ENCODE data around the gene TUFT1.

TUFT1 gene

GRCh38 chr1:151540021-151540981, at the start of gene TUFT1:
Gene TUFT1, plus strand, starts transcription at chr1:151540309. Its CDS starts 58 bp downstream, at chr1:151540367.
- peaks cover 30% of the 10 kb centered on the region for H3K36me3 ChIP-seq (ENCODE audit: insufficient read depth, low read depth, low read length)
- H3K4me3 ChIP-seq (ENCODE audit: low read length): peak within 1 kb of the TSS; percentile 99
- H3K9ac ChIP-seq (ENCODE audit: low read depth, low read length): peak within 1 kb of the TSS; percentile 89; the same call in 1 of the 2 replicates
- H3K9me3 ChIP-seq (ENCODE audit: insufficient read depth, low read depth, low read length): no peaks in the 10 kb centered on the region
- peak within 1 kb of the TSS; percentile 70 for H3K27ac ChIP-seq (ENCODE audit: low read length)
- peaks cover 7% of the 10 kb centered on the region; the same call in 1 of the 2 replicates for H3K27me3 ChIP-seq (ENCODE audit: insufficient read depth, low read length)
- peaks cover 16% of the 10 kb centered on the region; the same call in 1 of the 2 replicates for H3K4me1 ChIP-seq (ENCODE audit: insufficient read depth, low read length)

- Histone ChIP-seq H3K27me3 (ENCODE audit: insufficient read depth, low read length) (no peaks in the 10 kb centered on the region), H3K9ac (ENCODE audit: low read depth, low read length) (no peak overlapping the region), H3K4me1 (ENCODE audit: insufficient read depth, low read length) (no peaks in the 10 kb centered on the region), H3K9me3 (ENCODE audit: insufficient read depth, low read depth, low read length) (no peaks in the 10 kb centered on the region), H3K4me3 (ENCODE audit: low read length) (no peak overlapping the region), H3K36me3 (ENCODE audit: insufficient read depth, low read depth, low read length) (no peaks in the 10 kb centered on the region), H3K27ac (ENCODE audit: low read length) (no peak overlapping the region)
These were observed 48.5 kb upstream of the TUFT1 start for GRCh38 chr1:151491641-151492040.

- no peak overlapping the region for H3K27ac ChIP-seq (ENCODE audit: low read length)
- no peaks in the 10 kb centered on the region for H3K9me3 ChIP-seq (ENCODE audit: insufficient read depth, low read depth, low read length)
- no peak overlapping the region for H3K9ac ChIP-seq (ENCODE audit: low read depth, low read length)
- H3K4me1 ChIP-seq (ENCODE audit: insufficient read depth, low read length): no peaks in the 10 kb centered on the region
- H3K4me3 ChIP-seq (ENCODE audit: low read length): no peak overlapping the region
- H3K27me3 ChIP-seq (ENCODE audit: insufficient read depth, low read length): no peaks in the 10 kb centered on the region
- no peaks in the 10 kb centered on the region for H3K36me3 ChIP-seq (ENCODE audit: insufficient read depth, low read depth, low read length)
These were observed 48.0 kb upstream of the TUFT1 start for GRCh38 chr1:151492120-151492519.

- H3K4me3 ChIP-seq (ENCODE audit: low read length): no peak overlapping the region
- no peak overlapping the region for H3K27ac ChIP-seq (ENCODE audit: low read length)
- H3K36me3 ChIP-seq (ENCODE audit: insufficient read depth, low read depth, low read length): no peaks in the 10 kb centered on the region
- no peaks in the 10 kb centered on the region for H3K27me3 ChIP-seq (ENCODE audit: insufficient read depth, low read length)
- H3K9me3 ChIP-seq (ENCODE audit: insufficient read depth, low read depth, low read length): no peaks in the 10 kb centered on the region
- H3K9ac ChIP-seq (ENCODE audit: low read depth, low read length): no peak overlapping the region
- H3K4me1 ChIP-seq (ENCODE audit: insufficient read depth, low read length): no peaks in the 10 kb centered on the region
These were observed 47.1 kb upstream of the TUFT1 start for GRCh38 chr1:151493042-151493441.

GRCh38 chr1:151494741-151495281, 45.3 kb upstream of the TUFT1 start:
- Histone ChIP-seq H3K36me3 (ENCODE audit: insufficient read depth, low read depth, low read length) (no peaks in the 10 kb centered on the region), H3K27me3 (ENCODE audit: insufficient read depth, low read length) (no peaks in the 10 kb centered on the region; the same call in 1 of the 2 replicates), H3K4me3 (ENCODE audit: low read length) (no peak overlapping the region), H3K9me3 (ENCODE audit: insufficient read depth, low read depth, low read length) (no peaks in the 10 kb centered on the region), H3K4me1 (ENCODE audit: insufficient read depth, low read length) (no peaks in the 10 kb centered on the region), H3K9ac (ENCODE audit: low read depth, low read length) (no peak overlapping the region), H3K27ac (ENCODE audit: low read length) (no peak overlapping the region)

- H3K9me3 ChIP-seq (ENCODE audit: insufficient read depth, low read depth, low read length): no peaks in the 10 kb centered on the region
- no peaks in the 10 kb centered on the region for H3K4me1 ChIP-seq (ENCODE audit: insufficient read depth, low read length)
- no peak overlapping the region for H3K9ac ChIP-seq (ENCODE audit: low read depth, low read length)
- no peaks in the 10 kb centered on the region for H3K36me3 ChIP-seq (ENCODE audit: insufficient read depth, low read depth, low read length)
- no peak overlapping the region for H3K27ac ChIP-seq (ENCODE audit: low read length)
- H3K27me3 ChIP-seq (ENCODE audit: insufficient read depth, low read length): no peaks in the 10 kb centered on the region; the same call in 1 of the 2 replicates
- no peak overlapping the region for H3K4me3 ChIP-seq (ENCODE audit: low read length)
These were observed 44.8 kb upstream of the TUFT1 start for GRCh38 chr1:151495316-151495715.

- no peak overlapping the region for H3K9ac ChIP-seq (ENCODE audit: low read depth, low read length)
- no peaks in the 10 kb centered on the region for H3K9me3 ChIP-seq (ENCODE audit: insufficient read depth, low read depth, low read length)
- H3K4me1 ChIP-seq (ENCODE audit: insufficient read depth, low read length): no peaks in the 10 kb centered on the region
- H3K27ac ChIP-seq (ENCODE audit: low read length): no peak overlapping the region
- H3K4me3 ChIP-seq (ENCODE audit: low read length): no peak overlapping the region
- no peaks in the 10 kb centered on the region; the same call in 1 of the 2 replicates for H3K27me3 ChIP-seq (ENCODE audit: insufficient read depth, low read length)
- no peaks in the 10 kb centered on the region for H3K36me3 ChIP-seq (ENCODE audit: insufficient read depth, low read depth, low read length)
These were observed 40.7 kb upstream of the TUFT1 start for GRCh38 chr1:151499365-151499764.

GRCh38 chr1:151499930-151500329, 40.2 kb upstream of the TUFT1 start:
- H3K27me3 ChIP-seq (ENCODE audit: insufficient read depth, low read length): no peaks in the 10 kb centered on the region; the same call in 1 of the 2 replicates
- no peaks in the 10 kb centered on the region for H3K36me3 ChIP-seq (ENCODE audit: insufficient read depth, low read depth, low read length)
- no peak overlapping the region for H3K4me3 ChIP-seq (ENCODE audit: low read length)
- H3K27ac ChIP-seq (ENCODE audit: low read length): no peak overlapping the region
- H3K9ac ChIP-seq (ENCODE audit: low read depth, low read length): no peak overlapping the region
- no peaks in the 10 kb centered on the region for H3K9me3 ChIP-seq (ENCODE audit: insufficient read depth, low read depth, low read length)
- H3K4me1 ChIP-seq (ENCODE audit: insufficient read depth, low read length): no peaks in the 10 kb centered on the region

GRCh38 chr1:151501474-151501873, 38.6 kb upstream of the TUFT1 start:
- no peaks in the 10 kb centered on the region; the same call in 1 of the 2 replicates for H3K27me3 ChIP-seq (ENCODE audit: insufficient read depth, low read length)
- no peaks in the 10 kb centered on the region for H3K36me3 ChIP-seq (ENCODE audit: insufficient read depth, low read depth, low read length)
- no peaks in the 10 kb centered on the region for H3K4me1 ChIP-seq (ENCODE audit: insufficient read depth, low read length)
- no peak overlapping the region for H3K4me3 ChIP-seq (ENCODE audit: low read length)
- H3K9ac ChIP-seq (ENCODE audit: low read depth, low read length): no peak overlapping the region
- no peak overlapping the region for H3K27ac ChIP-seq (ENCODE audit: low read length)
- no peaks in the 10 kb centered on the region for H3K9me3 ChIP-seq (ENCODE audit: insufficient read depth, low read depth, low read length)

- no peaks in the 10 kb centered on the region for H3K9me3 ChIP-seq (ENCODE audit: insufficient read depth, low read depth, low read length)
- no peak overlapping the region for H3K4me3 ChIP-seq (ENCODE audit: low read length)
- no peaks in the 10 kb centered on the region for H3K36me3 ChIP-seq (ENCODE audit: insufficient read depth, low read depth, low read length)
- H3K4me1 ChIP-seq (ENCODE audit: insufficient read depth, low read length): no peaks in the 10 kb centered on the region
- no peaks in the 10 kb centered on the region; the same call in 1 of the 2 replicates for H3K27me3 ChIP-seq (ENCODE audit: insufficient read depth, low read length)
- no peak overlapping the region for H3K27ac ChIP-seq (ENCODE audit: low read length)
- no peak overlapping the region for H3K9ac ChIP-seq (ENCODE audit: low read depth, low read length)
These were observed 37.9 kb upstream of the TUFT1 start for GRCh38 chr1:151502035-151502700.

- no peak overlapping the region for H3K27ac ChIP-seq (ENCODE audit: low read length)
- H3K4me3 ChIP-seq (ENCODE audit: low read length): no peak overlapping the region
- no peaks in the 10 kb centered on the region for H3K36me3 ChIP-seq (ENCODE audit: insufficient read depth, low read depth, low read length)
- no peaks in the 10 kb centered on the region for H3K9me3 ChIP-seq (ENCODE audit: insufficient read depth, low read depth, low read length)
- no peaks in the 10 kb centered on the region; the same call in 1 of the 2 replicates for H3K27me3 ChIP-seq (ENCODE audit: insufficient read depth, low read length)
- H3K9ac ChIP-seq (ENCODE audit: low read depth, low read length): no peak overlapping the region
- no peaks in the 10 kb centered on the region for H3K4me1 ChIP-seq (ENCODE audit: insufficient read depth, low read length)
These were observed 37.0 kb upstream of the TUFT1 start for GRCh38 chr1:151502859-151503780.
